ENCODE results near the gene ACBD7. TPM values are rescaled to one million over a fixed set of nuclear protein-coding genes. Genes with fewer than 3 reads are reported as not detected.

ACBD7 gene
- total and polyA plus RNA-seq, 9 donors, result 0.69 to 2.2 (median 1.6) TPM

GRCh38 chr10:15060638-15061037, 27.9 kb downstream of the ACBD7 start:
- H3K4me3 ChIP-seq (ENCODE audit: low read length), result no peak overlapping the region
- H3K4me1 ChIP-seq (ENCODE audit: control insufficient read depth, insufficient read depth, low read length), result no peaks in the 10 kb centered on the region
- peaks cover 6% of the 10 kb centered on the region for H3K9me3 ChIP-seq (replicated peaks; ENCODE audit: control insufficient read depth, low read depth, low read length)
- no CpG with 5 or more reads among the region's 2 CpGs for WGBS (ENCODE audit: insufficient coverage)
- H3K27ac ChIP-seq (ENCODE audit: low read length), result no peak overlapping the region
- no peak for DNase-seq
- H3K36me3 ChIP-seq (ENCODE audit: control insufficient read depth, insufficient read depth, low read length), result no peaks in the 10 kb centered on the region
- H3K27me3 ChIP-seq (ENCODE audit: control insufficient read depth, insufficient read depth, low read length), result no peaks in the 10 kb centered on the region

- no peak for DNase-seq
- 83% methylated on average over 1 of the region's 4 CpGs for WGBS (ENCODE audit: insufficient coverage)
These were observed 28.7 kb downstream of the ACBD7 start for GRCh38 chr10:15059914-15060313.

GRCh38 chr10:15058689-15059088, 29.9 kb downstream of the ACBD7 start:
- Histone ChIP-seq H3K27me3 (ENCODE audit: control insufficient read depth, insufficient read depth, low read length) (no peaks in the 10 kb centered on the region), H3K9me3 (replicated peaks; ENCODE audit: control insufficient read depth, low read depth, low read length) (no peaks in the 10 kb centered on the region), H3K27ac (ENCODE audit: low read length) (no peak overlapping the region), H3K4me3 (ENCODE audit: low read length) (no peak overlapping the region), H3K4me1 (ENCODE audit: control insufficient read depth, insufficient read depth, low read length) (no peaks in the 10 kb centered on the region), H3K36me3 (ENCODE audit: control insufficient read depth, insufficient read depth, low read length) (no peaks in the 10 kb centered on the region)
- no CpG with 5 or more reads among the region's 1 CpG for WGBS (ENCODE audit: insufficient coverage)
- no peak for DNase-seq

More at GRCh38 chr10:15059914-15060313, 28.7 kb downstream of the ACBD7 start:
- Histone ChIP-seq H3K27ac (ENCODE audit: low read length) (no peak overlapping the region), H3K27me3 (ENCODE audit: control insufficient read depth, insufficient read depth, low read length) (no peaks in the 10 kb centered on the region), H3K36me3 (ENCODE audit: control insufficient read depth, insufficient read depth, low read length) (no peaks in the 10 kb centered on the region), H3K4me3 (ENCODE audit: low read length) (no peak overlapping the region), H3K9me3 (replicated peaks; ENCODE audit: control insufficient read depth, low read depth, low read length) (no peaks in the 10 kb centered on the region), H3K4me1 (ENCODE audit: control insufficient read depth, insufficient read depth, low read length) (no peaks in the 10 kb centered on the region)

- Histone ChIP-seq H3K4me3 (ENCODE audit: low read length) (no peak overlapping the region), H3K27me3 (ENCODE audit: control insufficient read depth, insufficient read depth, low read length) (no peaks in the 10 kb centered on the region), H3K27ac (ENCODE audit: low read length) (no peak overlapping the region), H3K4me1 (ENCODE audit: control insufficient read depth, insufficient read depth, low read length) (no peaks in the 10 kb centered on the region), H3K36me3 (ENCODE audit: control insufficient read depth, insufficient read depth, low read length) (no peaks in the 10 kb centered on the region), H3K9me3 (replicated peaks; ENCODE audit: control insufficient read depth, low read depth, low read length) (no peaks in the 10 kb centered on the region)
- no CpG with 5 or more reads among the region's 3 CpGs for WGBS (ENCODE audit: insufficient coverage)
- no peak for DNase-seq
These were observed 35.5 kb downstream of the ACBD7 start for GRCh38 chr10:15053061-15053460.

- DNase-seq, result no peak
- H3K4me3 ChIP-seq (ENCODE audit: low read length), result no peak overlapping the region
- H3K27ac ChIP-seq (ENCODE audit: low read length), result no peak overlapping the region
- H3K9me3 ChIP-seq (replicated peaks; ENCODE audit: control insufficient read depth, low read depth, low read length), result no peaks in the 10 kb centered on the region
- H3K27me3 ChIP-seq (ENCODE audit: control insufficient read depth, insufficient read depth, low read length), result no peaks in the 10 kb centered on the region
- no peaks in the 10 kb centered on the region for H3K36me3 ChIP-seq (ENCODE audit: control insufficient read depth, insufficient read depth, low read length)
- no peaks in the 10 kb centered on the region for H3K4me1 ChIP-seq (ENCODE audit: control insufficient read depth, insufficient read depth, low read length)
- WGBS (ENCODE audit: insufficient coverage), result 92% methylated on average over 2 of the region's 7 CpGs
These were observed 36.5 kb downstream of the ACBD7 start for GRCh38 chr10:15052121-15052520.

- Histone ChIP-seq H3K9me3 (replicated peaks; ENCODE audit: control insufficient read depth, low read depth, low read length) (no peaks in the 10 kb centered on the region), H3K27me3 (ENCODE audit: control insufficient read depth, insufficient read depth, low read length) (no peaks in the 10 kb centered on the region)
- DNase-seq, result no peak
These were observed 39.0 kb downstream of the ACBD7 start for GRCh38 chr10:15049533-15049932.

GRCh38 chr10:15046626-15047025, 42.0 kb downstream of the ACBD7 start:
- peak; percentile 22 for DNase-seq
- no peaks in the 10 kb centered on the region for H3K9me3 ChIP-seq (replicated peaks; ENCODE audit: control insufficient read depth, low read depth, low read length)

More at GRCh38 chr10:15049533-15049932, 39.0 kb downstream of the ACBD7 start:
- Histone ChIP-seq H3K27ac (ENCODE audit: low read length) (no peak overlapping the region), H3K36me3 (ENCODE audit: control insufficient read depth, insufficient read depth, low read length) (no peaks in the 10 kb centered on the region), H3K4me1 (ENCODE audit: control insufficient read depth, insufficient read depth, low read length) (no peaks in the 10 kb centered on the region), H3K4me3 (ENCODE audit: low read length) (no peak overlapping the region)

GRCh38 chr10:15045380-15045779, 43.2 kb downstream of the ACBD7 start:
- no peaks in the 10 kb centered on the region for H3K27me3 ChIP-seq (ENCODE audit: control insufficient read depth, insufficient read depth, low read length)
- no peaks in the 10 kb centered on the region for H3K4me1 ChIP-seq (ENCODE audit: control insufficient read depth, insufficient read depth, low read length)
- no peak for DNase-seq
- H3K4me3 ChIP-seq (ENCODE audit: low read length), result no peak overlapping the region
- H3K36me3 ChIP-seq (ENCODE audit: control insufficient read depth, insufficient read depth, low read length), result no peaks in the 10 kb centered on the region
- no CpG with 5 or more reads among the region's 1 CpG for WGBS (ENCODE audit: insufficient coverage)
- H3K9me3 ChIP-seq (replicated peaks; ENCODE audit: control insufficient read depth, low read depth, low read length), result no peaks in the 10 kb centered on the region
- H3K27ac ChIP-seq (ENCODE audit: low read length), result no peak overlapping the region

More at GRCh38 chr10:15046626-15047025, 42.0 kb downstream of the ACBD7 start:
- Histone ChIP-seq H3K27me3 (ENCODE audit: control insufficient read depth, insufficient read depth, low read length) (no peaks in the 10 kb centered on the region), H3K4me1 (ENCODE audit: control insufficient read depth, insufficient read depth, low read length) (no peaks in the 10 kb centered on the region), H3K27ac (ENCODE audit: low read length) (no peak overlapping the region), H3K36me3 (ENCODE audit: control insufficient read depth, insufficient read depth, low read length) (no peaks in the 10 kb centered on the region), H3K4me3 (ENCODE audit: low read length) (no peak overlapping the region)
- no CpG with 5 or more reads among the region's 5 CpGs for WGBS (ENCODE audit: insufficient coverage)

- no CpG with 5 or more reads among the region's 1 CpG for WGBS (ENCODE audit: insufficient coverage)
- no peaks in the 10 kb centered on the region for H3K36me3 ChIP-seq (ENCODE audit: control insufficient read depth, insufficient read depth, low read length)
- DNase-seq, result no peak
- H3K9me3 ChIP-seq (replicated peaks; ENCODE audit: control insufficient read depth, low read depth, low read length), result no peaks in the 10 kb centered on the region
- no peak within 1 kb of the TSS for H3K27ac ChIP-seq (ENCODE audit: low read length)
- H3K4me3 ChIP-seq (ENCODE audit: low read length), result no peak within 1 kb of the TSS
- no peaks in the 10 kb centered on the region for H3K4me1 ChIP-seq (ENCODE audit: control insufficient read depth, insufficient read depth, low read length)
- H3K27me3 ChIP-seq (ENCODE audit: control insufficient read depth, insufficient read depth, low read length), result no peaks in the 10 kb centered on the region
These were observed 44.9 kb downstream of the ACBD7 start, which contains the start of gene OLAH for GRCh38 chr10:15043674-15044073. OLAH (plus strand) TSS chr10:15043943; CDS start chr10:15047289, 3,346 bp downstream.

GRCh38 chr10:15038416-15038815, 50.2 kb downstream of the ACBD7 start:
- WGBS (ENCODE audit: insufficient coverage), result 72% methylated on average over 6 of the region's 10 CpGs
- Histone ChIP-seq H3K4me1 (ENCODE audit: control insufficient read depth, insufficient read depth, low read length) (no peaks in the 10 kb centered on the region), H3K36me3 (ENCODE audit: control insufficient read depth, insufficient read depth, low read length) (no peaks in the 10 kb centered on the region), H3K27ac (ENCODE audit: low read length) (no peak overlapping the region), H3K4me3 (ENCODE audit: low read length) (no peak overlapping the region), H3K9me3 (replicated peaks; ENCODE audit: control insufficient read depth, low read depth, low read length) (no peaks in the 10 kb centered on the region), H3K27me3 (ENCODE audit: control insufficient read depth, insufficient read depth, low read length) (no peaks in the 10 kb centered on the region)
- DNase-seq, result no peak

GRCh38 chr10:15037691-15038090, 50.9 kb downstream of the ACBD7 start:
- Histone ChIP-seq H3K4me1 (ENCODE audit: control insufficient read depth, insufficient read depth, low read length) (no peaks in the 10 kb centered on the region), H3K9me3 (replicated peaks; ENCODE audit: control insufficient read depth, low read depth, low read length) (no peaks in the 10 kb centered on the region), H3K27ac (ENCODE audit: low read length) (no peak overlapping the region), H3K27me3 (ENCODE audit: control insufficient read depth, insufficient read depth, low read length) (no peaks in the 10 kb centered on the region), H3K36me3 (ENCODE audit: control insufficient read depth, insufficient read depth, low read length) (no peaks in the 10 kb centered on the region), H3K4me3 (ENCODE audit: low read length) (no peak overlapping the region)
- WGBS (ENCODE audit: insufficient coverage), result 67% methylated on average over 3 of the region's 4 CpGs
- no peak for DNase-seq

All from muscle of leg (tissue), 11 donors.